Activated B cell treated with CpG ODN at 0.5 μM for 24 hours (primary cell): ENCODE results near the gene MRPS27. TPM values are rescaled to one million over a fixed set of nuclear protein-coding genes. Genes with fewer than 3 reads are reported as not detected.

Experiments used
- ATAC-seq: fragments of 200-7000 bp; cut with Tn5 transposase; one replicate; pipeline ENCODE4 v1.10.0; 2021; ENCODE audit warnings: low read depth, mild to moderate bottlenecking, moderate library complexity
- CTCF ChIA-PET: fragments of 350-600 bp; sonication (Branson Sonifier 250); formaldehyde crosslinking; loops from one replicate; lab custom pipeline; 2021; ENCODE audit warnings: antibody characterized with exemption; lab: Charles Lee
- POLR2A ChIA-PET: fragments of 350-600 bp; sonication (Branson Sonifier 250); formaldehyde crosslinking; loops from one replicate; lab custom pipeline; 2021; ENCODE audit warnings: antibody characterized with exemption; lab: Charles Lee
- DNase-seq: peaks from one replicate; pipeline ENCODE4 v3.0.0; 2022
- H3K27ac Mint-ChIP-seq: one replicate; pipeline ENCODE4 v1.8.0; 2020; ENCODE audit warnings: mixed read lengths
- H3K27me3 Mint-ChIP-seq: one replicate; pipeline ENCODE4 v1.8.0; 2021; ENCODE audit warnings: mixed read lengths
- H3K36me3 Mint-ChIP-seq: one replicate; pipeline ENCODE4 v1.8.0; 2021; ENCODE audit warnings: low read depth, mixed read lengths
- H3K4me1 Mint-ChIP-seq: one replicate; pipeline ENCODE4 v1.8.0; 2021; ENCODE audit warnings: mixed read lengths
- H3K4me3 Mint-ChIP-seq: one replicate; pipeline ENCODE4 v1.8.0; 2020; ENCODE audit warnings: mild to moderate bottlenecking, mixed read lengths
- H3K9me3 Mint-ChIP-seq: one replicate; pipeline ENCODE4 v1.8.0; 2020; ENCODE audit warnings: mixed read lengths
- intact Hi-C: fragments of 100-400 bp; cut with micrococcal nuclease; formaldehyde crosslinking; loops from one replicate; pipeline ENCODE4 v1.15.1; 2024
- total RNA-seq: library from RNA; stranded (reverse); gene quantifications from 2 replicates; pipeline ENCODE4 v1.2.3, GENCODE V29; 2022
- TF ChIP-seq, protein P1 (sequence below): fragments of 200-600 bp; IDR thresholded peaks from one replicate; pipeline ENCODE4 v1.8.0; 2022; ENCODE audit warnings: antibody characterized with exemption, mild to moderate bottlenecking

Gene MRPS27
- total RNA-seq, 1 donor from 2014 or later, result 69.2 TPM

DNA sequence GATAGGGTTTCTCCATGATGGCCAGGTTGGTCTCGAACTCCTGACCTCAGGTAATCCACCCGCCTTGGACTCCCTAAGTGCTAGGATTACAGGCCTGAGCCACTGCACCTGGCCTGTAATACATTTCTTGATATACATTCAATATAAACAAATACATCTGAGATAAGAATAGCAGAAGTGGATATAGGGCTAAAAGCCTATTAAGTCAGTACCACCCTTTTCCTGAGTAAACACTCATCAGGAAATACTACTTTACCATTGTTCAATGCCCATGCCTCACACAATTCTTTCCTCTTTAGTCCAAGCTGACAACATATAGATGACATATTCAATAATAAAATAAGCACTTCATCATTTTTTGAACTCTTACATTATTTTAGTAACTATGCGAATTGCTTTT is 64.8 kb downstream of the MRPS27 start:
- DNase-seq, result no peak

DNA sequence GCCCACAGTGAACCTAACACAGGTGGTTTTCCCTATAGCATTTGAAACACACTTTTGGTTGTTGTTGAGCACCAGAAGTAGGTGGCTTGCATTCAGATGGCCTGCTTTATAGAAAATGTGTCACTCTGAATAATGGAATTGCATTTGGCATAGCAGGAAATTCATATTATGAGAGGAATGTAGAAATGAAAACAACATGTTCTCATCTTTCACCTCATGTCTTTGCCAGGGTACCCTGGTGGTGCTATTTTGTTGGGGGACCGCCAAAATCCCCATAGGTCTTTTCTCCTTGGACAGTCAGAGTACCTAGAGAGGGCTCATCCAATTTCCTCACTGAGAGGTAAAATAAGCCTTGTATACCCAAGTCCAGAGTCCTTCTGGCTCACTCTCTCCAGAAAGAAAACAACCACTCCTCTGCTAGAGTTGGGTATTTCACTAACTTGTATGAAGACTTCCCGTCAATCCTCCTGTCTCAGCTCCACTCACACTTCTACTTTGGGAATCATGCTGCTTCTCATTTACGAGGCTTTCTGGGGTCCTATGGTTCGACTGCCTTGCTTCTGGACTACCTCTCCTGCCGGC is 67.4 kb downstream of the MRPS27 start:
- no peak for ATAC-seq
- H3K36me3 Mint-ChIP-seq, result peaks cover 39% of the 10 kb centered on the region
- no peak overlapping the region for H3K27ac Mint-ChIP-seq

More for the DNA sequence above, 64.8 kb downstream of the MRPS27 start:
- H3K27me3 Mint-ChIP-seq, result no peaks in the 10 kb centered on the region
- H3K9me3 Mint-ChIP-seq, result no peaks in the 10 kb centered on the region
- ATAC-seq, result no peak
- H3K27ac Mint-ChIP-seq, result no peak overlapping the region
- POLR2A ChIA-PET, result no interaction called here
- no peak overlapping the region for H3K4me3 Mint-ChIP-seq
- CTCF ChIA-PET, result no interaction called here
- H3K4me1 Mint-ChIP-seq, result peaks cover 13% of the 10 kb centered on the region
- TF ChIP-seq, protein P1, sequence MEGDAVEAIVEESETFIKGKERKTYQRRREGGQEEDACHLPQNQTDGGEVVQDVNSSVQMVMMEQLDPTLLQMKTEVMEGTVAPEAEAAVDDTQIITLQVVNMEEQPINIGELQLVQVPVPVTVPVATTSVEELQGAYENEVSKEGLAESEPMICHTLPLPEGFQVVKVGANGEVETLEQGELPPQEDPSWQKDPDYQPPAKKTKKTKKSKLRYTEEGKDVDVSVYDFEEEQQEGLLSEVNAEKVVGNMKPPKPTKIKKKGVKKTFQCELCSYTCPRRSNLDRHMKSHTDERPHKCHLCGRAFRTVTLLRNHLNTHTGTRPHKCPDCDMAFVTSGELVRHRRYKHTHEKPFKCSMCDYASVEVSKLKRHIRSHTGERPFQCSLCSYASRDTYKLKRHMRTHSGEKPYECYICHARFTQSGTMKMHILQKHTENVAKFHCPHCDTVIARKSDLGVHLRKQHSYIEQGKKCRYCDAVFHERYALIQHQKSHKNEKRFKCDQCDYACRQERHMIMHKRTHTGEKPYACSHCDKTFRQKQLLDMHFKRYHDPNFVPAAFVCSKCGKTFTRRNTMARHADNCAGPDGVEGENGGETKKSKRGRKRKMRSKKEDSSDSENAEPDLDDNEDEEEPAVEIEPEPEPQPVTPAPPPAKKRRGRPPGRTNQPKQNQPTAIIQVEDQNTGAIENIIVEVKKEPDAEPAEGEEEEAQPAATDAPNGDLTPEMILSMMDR, result no peak
- peaks cover 45% of the 10 kb centered on the region for H3K36me3 Mint-ChIP-seq
- intact Hi-C loops, result no loop called here

DNA sequence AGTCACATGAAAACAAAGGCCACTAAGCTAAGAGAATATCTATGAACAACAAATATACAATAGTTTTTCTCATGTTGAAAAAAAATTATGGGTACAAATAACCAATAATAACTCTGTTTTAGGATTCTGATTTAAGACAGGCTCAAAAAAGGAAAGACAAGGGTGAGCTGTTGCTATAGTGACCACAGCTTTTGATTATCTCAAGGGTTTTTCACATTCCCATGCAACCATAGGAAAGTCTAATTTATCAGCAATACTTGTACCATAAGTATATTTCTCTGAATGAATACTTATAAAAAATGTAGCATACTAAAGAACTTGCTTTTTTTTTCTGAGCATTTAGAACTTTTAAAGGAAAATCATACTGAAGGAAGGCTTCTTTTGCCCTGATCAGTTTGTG is 68.0 kb downstream of the MRPS27 start:
- Mint-ChIP-seq H3K27ac (no peak overlapping the region), H3K4me3 (no peak overlapping the region), H3K4me1 (peaks cover 13% of the 10 kb centered on the region), H3K27me3 (no peaks in the 10 kb centered on the region), H3K36me3 (peaks cover 33% of the 10 kb centered on the region), H3K9me3 (no peaks in the 10 kb centered on the region)
- ChIA-PET POLR2A (no interaction called here), CTCF (interaction anchor here (1.5 kb wide), 1 partner anchor 17 kb away, joined by 3 read pairs; no protein-coding TSS in a partner anchor)
- DNase-seq (no peak), ATAC-seq (no peak)
- intact Hi-C loops, result no loop called here
- TF ChIP-seq, protein P1, result no peak

More for the DNA sequence above, 67.4 kb downstream of the MRPS27 start:
- ChIA-PET CTCF (interaction anchor here (1.5 kb wide), 1 partner anchor 17 kb away, joined by 3 read pairs; no protein-coding TSS in a partner anchor), POLR2A (no interaction called here)
- intact Hi-C loops, result no loop called here
- TF ChIP-seq, protein P1, result no peak
- DNase-seq, result no peak
- H3K4me3 Mint-ChIP-seq, result no peak overlapping the region
- H3K27me3 Mint-ChIP-seq, result no peaks in the 10 kb centered on the region
- peaks cover 13% of the 10 kb centered on the region for H3K4me1 Mint-ChIP-seq
- no peaks in the 10 kb centered on the region for H3K9me3 Mint-ChIP-seq

DNA sequence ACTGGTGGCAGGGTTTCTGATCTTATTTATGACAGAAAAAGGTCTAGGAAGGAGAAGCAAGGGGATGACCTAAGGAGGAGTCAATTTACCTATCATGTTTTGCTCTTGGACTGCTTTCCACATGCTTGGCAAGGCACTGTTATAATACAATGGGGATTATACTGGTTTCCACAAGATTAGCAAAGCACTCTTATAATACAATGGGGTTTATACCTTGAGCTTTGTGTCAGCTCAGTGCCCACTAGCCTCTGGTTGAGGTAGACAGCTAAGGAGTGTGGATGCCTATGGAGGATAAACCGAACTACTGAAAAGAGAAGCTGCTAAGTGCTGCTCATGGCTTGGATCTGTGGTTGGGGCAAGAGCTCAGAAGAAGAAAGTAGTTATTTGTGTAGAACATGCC is 68.7 kb downstream of the MRPS27 start:
- DNase-seq (no peak), ATAC-seq (no peak)
- ChIA-PET CTCF (no interaction called here), POLR2A (no interaction called here)
- Mint-ChIP-seq H3K9me3 (no peaks in the 10 kb centered on the region), H3K4me1 (peaks cover 12% of the 10 kb centered on the region), H3K27me3 (no peaks in the 10 kb centered on the region), H3K36me3 (peaks cover 30% of the 10 kb centered on the region), H3K27ac (no peak overlapping the region), H3K4me3 (no peak overlapping the region)
- intact Hi-C loops, result no loop called here
- TF ChIP-seq, protein P1, result no peak

DNA sequence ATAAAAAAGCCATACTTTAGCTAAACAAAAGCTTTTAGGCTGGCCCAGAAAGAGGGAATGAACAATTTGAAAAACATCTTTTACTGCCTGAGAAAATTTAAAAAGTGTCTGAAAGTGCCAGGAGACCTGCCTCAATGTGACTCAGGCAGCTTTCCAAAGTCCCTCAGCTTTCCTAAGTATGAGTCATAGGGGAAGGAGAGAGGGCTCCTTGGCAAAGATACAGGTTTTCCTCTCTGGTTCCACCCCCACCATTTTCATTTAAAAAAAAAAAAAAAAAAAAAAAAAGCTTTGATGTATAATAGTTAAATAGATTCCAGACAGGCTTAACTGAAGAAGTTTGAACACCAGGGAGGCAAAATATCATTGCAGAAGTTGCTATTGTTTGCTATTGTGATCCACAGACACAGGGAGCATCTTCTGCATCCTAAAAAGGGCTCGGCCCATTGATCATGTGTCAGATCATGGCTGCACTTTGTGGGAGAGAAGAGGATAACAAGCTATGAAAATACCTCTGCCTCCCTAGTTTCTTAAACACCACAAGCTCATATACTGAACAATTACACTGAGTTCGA is 71.5 kb downstream of the MRPS27 start:
- TF ChIP-seq, protein P1, result no peak
- DNase-seq (no peak), ATAC-seq (no peak)
- intact Hi-C loops, result no loop called here
- no peaks in the 10 kb centered on the region for H3K27me3 Mint-ChIP-seq
- H3K4me3 Mint-ChIP-seq, result no peak overlapping the region
- no peaks in the 10 kb centered on the region for H3K9me3 Mint-ChIP-seq
- CTCF ChIA-PET, result interaction anchor here (1.7 kb wide), 1 partner anchor 20 kb away, joined by 5 read pairs; no protein-coding TSS in a partner anchor
- no peak overlapping the region for H3K27ac Mint-ChIP-seq
- POLR2A ChIA-PET, result interaction anchor here (0.7 kb wide), 1 partner anchor 20 kb away, joined by 3 read pairs; no protein-coding TSS in a partner anchor
- H3K4me1 Mint-ChIP-seq, result peaks cover 5% of the 10 kb centered on the region
- H3K36me3 Mint-ChIP-seq, result peaks cover 22% of the 10 kb centered on the region
